ENCODE results near the gene YTHDF1.
"Not testable (repeated sequence)": the region's sequence is repeated elsewhere in the genome, so short reads cannot be mapped to it uniquely, and the experiment has no call there.

The YTHDF1 gene

DNA sequence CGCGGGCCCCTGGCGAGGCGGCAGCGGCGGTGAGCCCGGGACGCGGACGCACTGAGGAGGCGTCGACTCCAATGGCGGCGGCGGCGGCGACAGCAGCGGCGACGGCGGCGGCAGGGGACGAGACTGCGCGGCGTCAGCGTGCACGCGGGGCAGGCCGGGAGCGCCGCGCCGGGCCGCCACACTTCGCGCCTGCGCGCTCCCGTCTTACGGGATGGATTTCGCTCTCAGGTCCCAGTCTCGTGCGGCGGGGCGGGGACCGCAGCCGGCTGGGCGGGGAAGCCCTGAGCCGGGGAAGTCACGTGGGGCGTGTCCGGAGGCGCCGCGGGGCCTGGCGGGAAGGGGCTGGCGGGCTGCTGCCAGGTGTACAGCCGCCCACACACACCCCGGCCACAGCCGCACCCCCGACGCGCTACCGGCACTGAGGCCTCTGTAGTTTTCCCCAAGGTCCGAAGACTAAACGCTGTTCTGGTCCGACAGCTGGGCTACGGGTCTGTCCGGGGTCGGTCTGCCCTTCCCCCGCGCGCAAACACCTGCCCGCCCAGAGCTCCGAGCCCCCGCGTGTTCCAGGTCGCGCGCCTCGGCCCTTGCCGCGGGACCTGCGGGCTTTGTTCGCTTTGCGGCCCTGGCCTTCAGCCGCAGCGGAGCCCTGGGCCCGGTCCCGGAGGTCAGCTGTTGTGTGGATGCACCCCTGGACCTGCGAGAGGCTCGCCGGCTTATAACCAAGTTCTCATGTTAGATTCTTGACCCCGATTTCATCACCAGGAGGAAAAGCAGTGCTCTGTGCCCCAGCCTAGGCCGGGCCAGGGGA lies at the start of gene YTHDF1:
TSS of gene YTHDF1 (minus strand) at position 91 of the 808 bp plus-strand sequence. CDS start 239 bp downstream, outside the sequence.
- DNase-seq (ENCODE audit: extremely low read depth in 1 of 2, low read depth in 1 of 2), result peak; percentile 82 to 93

GRCh38 chr20:63264519-63264918 lies 48.6 kb upstream of the YTHDF1 start:
- DNase-seq (ENCODE audit: extremely low read depth in 1 of 2, low read depth in 1 of 2), result no peak

GRCh38 chr20:63264000-63264399 lies 48.1 kb upstream of the YTHDF1 start:
- DNase-seq (ENCODE audit: extremely low read depth in 1 of 2, low read depth in 1 of 2), result no peak

GRCh38 chr20:63262836-63263235 lies 46.9 kb upstream of the YTHDF1 start:
- no peak for DNase-seq (ENCODE audit: extremely low read depth in 1 of 2, low read depth in 1 of 2)

DNA sequence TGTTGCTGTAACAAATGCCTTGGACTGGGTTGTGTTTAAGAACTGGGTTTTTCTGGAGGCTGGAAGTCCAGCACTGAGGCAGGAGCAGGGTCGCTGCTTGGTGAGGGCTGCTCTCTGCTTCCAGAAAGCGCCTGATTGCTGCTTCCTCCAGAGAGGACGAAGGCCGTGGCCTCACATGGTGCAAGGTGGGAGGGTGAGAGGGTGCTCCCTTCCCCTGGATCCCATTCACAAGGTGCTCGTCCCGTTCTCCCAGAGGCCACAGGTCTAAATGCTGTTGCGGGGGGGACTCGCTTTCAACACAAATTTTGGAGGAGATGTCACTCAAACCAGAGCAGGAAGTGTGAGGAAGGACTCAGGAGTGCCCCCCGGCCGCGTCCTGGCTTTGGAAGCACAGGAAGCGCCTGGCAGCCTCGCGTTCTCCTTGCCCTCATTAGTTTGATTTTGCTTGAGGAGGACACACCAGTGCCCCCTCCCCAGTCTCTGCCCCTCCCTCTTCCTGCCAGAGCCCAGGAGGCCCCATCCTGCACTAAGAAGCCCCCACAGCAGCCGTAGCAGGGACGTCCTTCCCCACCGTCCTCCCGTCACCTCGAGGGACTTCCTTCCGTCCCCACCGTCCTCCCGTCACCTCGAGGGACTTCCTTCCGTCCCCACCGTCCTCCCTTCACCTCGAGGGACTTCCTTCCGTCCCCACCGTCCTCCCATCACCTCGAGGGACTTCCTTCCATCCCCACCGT lies 46.0 kb upstream of the YTHDF1 start:
- no peak for DNase-seq (ENCODE audit: extremely low read depth in 1 of 2, low read depth in 1 of 2)

GRCh38 chr20:63261060-63261794 lies 45.3 kb upstream of the YTHDF1 start:
- DNase-seq (ENCODE audit: extremely low read depth in 1 of 2, low read depth in 1 of 2), result no peak

GRCh38 chr20:63260521-63260920 lies 44.6 kb upstream of the YTHDF1 start:
- DNase-seq (ENCODE audit: extremely low read depth in 1 of 2, low read depth in 1 of 2), result no peak

DNA sequence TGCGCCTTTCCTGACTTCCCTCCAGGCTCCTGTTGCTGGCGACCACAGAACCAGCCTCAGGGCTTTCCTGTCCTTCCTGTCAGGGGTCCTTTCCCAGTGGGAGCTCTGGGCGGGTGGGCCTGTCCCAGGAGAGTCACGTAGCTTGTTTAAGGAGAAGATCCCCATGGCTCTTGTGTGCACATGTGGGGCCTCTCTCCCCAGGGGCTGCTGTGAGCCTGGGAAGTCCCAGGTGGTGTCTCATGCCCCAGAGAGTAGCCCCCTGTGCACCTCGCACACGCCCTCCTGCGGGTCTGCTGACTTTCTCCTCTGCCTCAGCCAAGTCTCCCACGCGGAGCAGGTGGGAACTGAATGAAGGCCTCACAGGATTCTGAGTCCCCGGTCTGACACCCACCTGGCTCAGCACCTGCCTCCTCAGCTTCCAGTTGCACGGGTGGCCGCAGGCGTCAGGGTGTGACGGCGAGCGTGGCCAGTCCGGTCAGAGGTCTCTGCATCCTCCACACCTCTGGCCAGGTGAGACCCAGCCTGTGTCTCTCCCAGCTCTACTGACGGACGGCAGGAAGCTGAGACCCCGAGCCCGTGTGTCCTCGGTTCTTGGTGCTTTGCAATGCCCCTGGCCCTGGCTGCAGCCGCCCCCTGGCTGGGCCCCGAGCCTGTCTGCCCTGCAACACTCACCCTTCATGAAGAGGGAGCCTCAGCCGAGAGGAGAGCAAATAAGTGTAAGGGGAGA lies 44.0 kb upstream of the YTHDF1 start:
- DNase-seq (ENCODE audit: extremely low read depth in 1 of 2, low read depth in 1 of 2), result no peak

- DNase-seq (ENCODE audit: extremely low read depth in 1 of 2, low read depth in 1 of 2), result no peak
These were observed 42.9 kb upstream of the YTHDF1 start for GRCh38 chr20:63258781-63259180.

DNA sequence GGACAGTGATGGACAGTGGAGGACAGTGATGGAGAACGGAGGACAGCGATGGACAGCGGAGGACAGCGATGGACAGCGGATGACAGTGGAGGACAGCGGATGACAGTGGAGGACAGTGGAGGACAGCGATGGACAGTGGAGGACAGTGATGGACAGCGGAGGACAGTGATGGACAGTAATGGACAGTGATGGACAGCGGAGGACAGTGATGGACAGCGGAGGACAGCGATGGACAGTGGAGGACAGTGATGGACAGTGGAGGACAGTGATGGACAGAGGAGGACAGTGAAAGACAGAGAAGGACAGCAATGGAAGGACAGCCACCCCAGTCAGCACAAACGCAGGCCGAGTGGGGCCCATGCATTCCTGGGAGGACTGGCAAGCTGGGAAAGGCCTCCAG lies 41.7 kb upstream of the YTHDF1 start:
- no peak for DNase-seq (ENCODE audit: extremely low read depth in 1 of 2, low read depth in 1 of 2)

GRCh38 chr20:63256954-63257353 lies 41.0 kb upstream of the YTHDF1 start:
- no peak for DNase-seq (ENCODE audit: extremely low read depth in 1 of 2, low read depth in 1 of 2)

DNA sequence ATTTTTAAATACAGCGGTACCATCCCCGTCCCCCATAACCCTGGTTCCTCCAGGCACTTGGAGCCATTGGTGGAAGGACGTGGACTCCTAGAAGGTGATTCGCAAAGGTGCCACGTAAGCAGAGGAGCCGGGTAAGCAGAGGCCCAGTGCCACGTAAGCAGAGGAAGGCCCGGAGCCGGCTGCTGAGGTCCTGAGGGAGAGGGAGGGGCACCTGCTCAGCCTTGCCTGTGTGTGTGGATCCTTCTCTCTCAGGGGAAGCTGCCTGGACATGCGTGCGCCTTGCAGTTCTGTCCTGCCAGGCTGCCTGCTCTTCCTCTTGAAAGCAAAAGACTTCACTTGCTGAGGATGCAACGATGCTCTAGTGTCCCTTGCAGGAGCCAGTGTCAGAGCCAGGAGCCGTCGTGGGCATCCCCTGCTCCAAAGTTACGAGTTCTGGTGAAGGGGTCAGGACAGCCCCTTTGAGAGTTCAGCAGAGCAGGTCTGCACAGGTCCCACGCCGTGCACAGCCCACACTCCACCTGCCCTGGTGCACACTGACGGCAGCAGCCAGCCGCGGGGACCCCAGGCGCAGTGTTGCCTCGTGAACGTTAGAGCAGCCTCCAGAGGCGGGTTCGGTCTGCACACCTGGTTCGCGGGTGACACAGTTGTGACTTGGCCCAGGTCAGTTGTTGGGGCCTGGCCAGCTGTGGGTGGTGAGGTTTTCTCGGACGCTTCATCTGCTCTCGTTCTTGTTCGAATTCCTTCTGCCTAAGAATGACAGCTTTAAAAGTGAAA lies 40.2 kb upstream of the YTHDF1 start:
- no peak for DNase-seq (ENCODE audit: extremely low read depth in 1 of 2, low read depth in 1 of 2)

DNA sequence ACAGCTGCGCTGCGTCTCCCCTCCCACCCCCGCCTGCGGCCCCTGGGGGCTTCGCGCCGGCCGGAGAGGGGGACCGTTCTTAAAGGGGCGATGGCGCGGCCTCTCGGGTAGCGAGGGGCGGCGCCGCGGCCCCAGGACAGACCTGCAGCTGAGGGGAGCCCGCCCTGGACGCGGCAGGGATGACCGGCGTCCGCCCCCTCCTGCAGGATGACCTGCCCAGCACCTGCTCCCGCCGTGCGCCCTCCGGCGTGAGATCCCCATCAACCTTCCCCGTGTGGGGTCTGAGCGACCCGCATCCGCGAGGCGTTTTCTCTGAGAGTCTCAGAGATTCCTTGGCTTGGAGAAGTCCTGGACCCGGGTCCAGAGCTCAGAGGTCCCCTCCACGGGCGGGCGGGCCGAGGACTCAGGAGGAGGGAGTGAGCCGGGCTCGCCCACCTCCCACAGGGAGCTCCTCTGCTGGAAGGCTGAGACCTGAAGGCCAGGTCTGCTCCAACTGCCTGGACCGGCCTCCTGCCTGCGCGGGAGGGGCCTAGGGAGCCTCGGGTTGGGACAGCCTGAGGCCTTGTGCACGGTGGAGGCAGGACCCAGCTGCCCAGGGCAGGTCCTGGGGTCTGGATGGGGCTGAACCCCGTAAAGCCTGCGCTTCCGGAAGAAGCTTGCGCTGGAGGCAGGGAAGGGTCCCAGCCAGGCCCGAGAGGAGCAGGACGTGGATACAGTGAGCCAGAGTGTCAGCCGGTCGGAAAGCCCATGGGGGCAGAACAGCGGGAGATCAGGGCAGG lies 38.9 kb upstream of the YTHDF1 start:
- no peak for DNase-seq (ENCODE audit: extremely low read depth in 1 of 2, low read depth in 1 of 2)

DNA sequence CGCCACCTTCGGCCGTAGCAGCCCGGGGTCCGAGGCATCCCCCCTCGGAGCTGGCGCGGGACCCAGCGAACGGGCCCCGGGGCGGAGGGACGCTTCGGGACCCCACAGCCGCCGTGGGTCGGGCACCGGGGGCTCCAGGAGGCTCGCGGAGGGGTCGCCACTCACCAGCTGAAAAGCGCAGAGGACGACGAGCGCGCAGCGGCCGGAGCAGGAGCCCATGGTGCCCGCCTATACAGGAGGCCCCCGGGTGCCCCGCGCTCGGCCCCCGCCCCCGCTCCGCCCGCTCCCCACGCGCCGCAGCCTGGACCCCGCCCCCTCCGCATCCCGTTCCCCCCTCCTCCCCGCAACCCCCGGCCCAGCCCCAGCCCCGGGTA lies 38.3 kb upstream of the YTHDF1 start, which contains the start of gene NKAIN4:
TSS of gene NKAIN4 (minus strand) at position 232 of the 374 bp plus-strand sequence. CDS start at position 219, 13 bp downstream.
- DNase-seq (ENCODE audit: extremely low read depth in 1 of 2, low read depth in 1 of 2), result no peak

DNA sequence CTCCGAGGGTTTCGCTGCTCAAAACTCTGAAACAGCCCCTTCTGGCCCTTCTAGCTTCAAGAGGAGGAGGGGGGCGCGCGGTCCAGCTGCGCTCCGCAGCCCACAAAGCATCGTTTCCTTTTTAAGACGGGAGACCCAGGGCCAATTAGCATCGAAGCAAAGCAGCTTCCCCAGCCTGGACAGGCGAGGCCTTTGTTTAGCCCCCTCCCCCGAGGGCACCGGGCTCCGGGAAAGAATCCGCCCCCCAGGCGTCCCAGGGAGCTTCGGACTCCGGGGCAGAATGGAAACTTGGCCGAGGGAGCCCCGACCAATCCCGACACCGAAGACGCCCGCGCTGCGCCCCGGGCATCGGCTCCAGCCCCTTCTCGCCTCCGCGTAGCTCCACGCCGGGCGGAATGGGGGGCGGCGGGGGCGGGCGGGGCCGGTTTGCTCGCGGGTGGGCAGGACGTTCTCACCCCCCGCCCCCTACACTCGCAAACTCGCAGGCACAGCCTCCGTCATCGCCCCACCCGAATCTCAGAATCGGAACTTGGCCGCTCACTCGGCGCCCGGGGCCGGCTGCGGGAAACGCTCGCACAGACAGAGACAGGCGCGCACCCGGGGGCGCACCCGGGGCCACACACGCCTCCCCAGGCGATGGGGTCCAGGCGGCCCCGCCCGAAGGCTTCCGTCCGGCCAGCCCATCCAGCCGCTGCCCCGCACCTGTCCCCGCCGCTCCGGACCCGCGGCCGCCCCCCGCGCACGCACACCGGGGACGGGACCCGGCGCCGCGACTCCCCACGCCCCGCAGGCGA lies 37.7 kb upstream of the YTHDF1 start:
- no peak for DNase-seq (ENCODE audit: extremely low read depth in 1 of 2, low read depth in 1 of 2)

- DNase-seq (ENCODE audit: extremely low read depth in 1 of 2, low read depth in 1 of 2), result no peak
These were observed 37.1 kb upstream of the YTHDF1 start for GRCh38 chr20:63253065-63253437.

- no peak for DNase-seq (ENCODE audit: extremely low read depth in 1 of 2, low read depth in 1 of 2)
These were observed 36.4 kb upstream of the YTHDF1 start for GRCh38 chr20:63252284-63252711.

DNA sequence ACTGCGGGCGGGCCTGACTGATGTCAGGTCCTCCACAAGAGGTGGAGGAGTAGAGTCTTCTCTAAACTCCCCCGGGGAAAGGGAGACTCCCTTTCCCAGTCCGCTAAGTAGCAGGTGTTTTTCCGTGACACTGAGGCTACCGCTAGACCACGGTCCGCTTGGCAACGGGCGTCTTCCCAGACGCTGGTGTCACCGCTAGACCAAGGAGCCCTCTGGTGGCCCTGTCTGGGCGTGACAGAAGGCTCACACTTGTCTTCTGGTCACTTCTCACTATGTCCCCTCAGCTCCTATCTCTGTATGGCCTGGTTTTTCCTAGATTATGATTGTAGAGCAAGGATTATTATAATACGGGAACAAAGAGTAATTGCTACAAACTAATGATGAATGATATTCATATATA lies 35.4 kb upstream of the YTHDF1 start:
- DNase-seq (ENCODE audit: extremely low read depth in 1 of 2, low read depth in 1 of 2), result not testable (repeated sequence)

Data from activated CD8-positive, alpha-beta memory T cell treated with anti-CD3 and anti-CD28 coated beads for 1 hour (primary cell).